Stimulated activated memory B cell treated with anti-CD40 and anti-IgM and Interleukin-4, amounts not matched to agents 10 μg/mL and 1 μg/mL and 100 μg/mL, for 72 hours (primary cell): ENCODE results near the gene BEST1.

Experiments used
- ATAC-seq: fragments of 150-1000 bp; cut with Tn5 transposase; 2 replicates; pipeline ENCODE4 v1.10.0; 2021
- H3K27ac Mint-ChIP-seq: one replicate; pipeline ENCODE4 v1.8.0; 2022; ENCODE audit warnings: mild to moderate bottlenecking, mixed read lengths
- H3K27me3 Mint-ChIP-seq: one replicate; pipeline ENCODE4 v1.8.0; 2022; ENCODE audit warnings: mixed read lengths
- H3K36me3 Mint-ChIP-seq: one replicate; pipeline ENCODE4 v1.8.0; 2022; ENCODE audit warnings: mixed read lengths
- H3K4me1 Mint-ChIP-seq: one replicate; pipeline ENCODE4 v1.8.0; 2022; ENCODE audit warnings: mixed read lengths
- H3K4me3 Mint-ChIP-seq: one replicate; pipeline ENCODE4 v1.8.0; 2022; ENCODE audit warnings: mild to moderate bottlenecking, moderate library complexity, mixed read lengths
- H3K9me3 Mint-ChIP-seq: one replicate; pipeline ENCODE4 v1.8.0; 2022; ENCODE audit warnings: mixed read lengths

BEST1 gene

GRCh38 chr11:61911701-61912529, 38.2 kb upstream of the BEST1 start:
- no peak for ATAC-seq
- Mint-ChIP-seq H3K27me3 (peaks cover 52% of the 10 kb centered on the region), H3K27ac (no peak overlapping the region), H3K9me3 (no peaks in the 10 kb centered on the region), H3K36me3 (no peaks in the 10 kb centered on the region), H3K4me1 (peaks cover 10% of the 10 kb centered on the region), H3K4me3 (no peak overlapping the region)

- peaks cover 10% of the 10 kb centered on the region for H3K4me1 Mint-ChIP-seq
- no peak overlapping the region for H3K27ac Mint-ChIP-seq
- H3K27me3 Mint-ChIP-seq: peaks cover 55% of the 10 kb centered on the region
- H3K4me3 Mint-ChIP-seq: no peak overlapping the region
- H3K36me3 Mint-ChIP-seq: no peaks in the 10 kb centered on the region
- ATAC-seq: no peak
- no peaks in the 10 kb centered on the region for H3K9me3 Mint-ChIP-seq
Measured at GRCh38 chr11:61912530-61912898, 37.6 kb upstream of the BEST1 start.

GRCh38 chr11:61912991-61913698, 37.0 kb upstream of the BEST1 start:
- H3K36me3 Mint-ChIP-seq: no peaks in the 10 kb centered on the region
- H3K27ac Mint-ChIP-seq: no peak overlapping the region
- no peak for ATAC-seq
- H3K9me3 Mint-ChIP-seq: no peaks in the 10 kb centered on the region
- peaks cover 62% of the 10 kb centered on the region for H3K27me3 Mint-ChIP-seq
- peaks cover 17% of the 10 kb centered on the region for H3K4me1 Mint-ChIP-seq
- no peak overlapping the region for H3K4me3 Mint-ChIP-seq

- Mint-ChIP-seq H3K9me3 (no peaks in the 10 kb centered on the region), H3K4me1 (peaks cover 21% of the 10 kb centered on the region), H3K36me3 (no peaks in the 10 kb centered on the region), H3K27ac (no peak overlapping the region), H3K27me3 (peaks cover 69% of the 10 kb centered on the region), H3K4me3 (no peak overlapping the region)
- no peak for ATAC-seq
Measured at GRCh38 chr11:61913699-61914395, 36.3 kb upstream of the BEST1 start.

- no peak overlapping the region for H3K27ac Mint-ChIP-seq
- H3K27me3 Mint-ChIP-seq: peaks cover 77% of the 10 kb centered on the region
- H3K36me3 Mint-ChIP-seq: no peaks in the 10 kb centered on the region
- H3K9me3 Mint-ChIP-seq: no peaks in the 10 kb centered on the region
- H3K4me1 Mint-ChIP-seq: peaks cover 21% of the 10 kb centered on the region
- no peak for ATAC-seq
- H3K4me3 Mint-ChIP-seq: no peak overlapping the region
Measured at GRCh38 chr11:61914471-61915171, 35.5 kb upstream of the BEST1 start.

GRCh38 chr11:61916737-61917333, 33.3 kb upstream of the BEST1 start:
- Mint-ChIP-seq H3K9me3 (no peaks in the 10 kb centered on the region), H3K4me3 (no peak overlapping the region), H3K36me3 (no peaks in the 10 kb centered on the region), H3K4me1 (peaks cover 21% of the 10 kb centered on the region), H3K27me3 (peaks cover 90% of the 10 kb centered on the region), H3K27ac (no peak overlapping the region)
- ATAC-seq: no peak

- no peak within 1 kb of the TSS for H3K27ac Mint-ChIP-seq
- no peaks in the 10 kb centered on the region for H3K36me3 Mint-ChIP-seq
- peaks cover 83% of the 10 kb centered on the region for H3K27me3 Mint-ChIP-seq
- peak within 1 kb of the TSS; percentile 65 for H3K4me3 Mint-ChIP-seq
- peaks cover 18% of the 10 kb centered on the region for H3K4me1 Mint-ChIP-seq
- no peaks in the 10 kb centered on the region for H3K9me3 Mint-ChIP-seq
- peak; percentile 5 for ATAC-seq
Measured at GRCh38 chr11:61917334-61918109, 32.6 kb upstream of the BEST1 start, which contains the start of gene RAB3IL1. Gene RAB3IL1 (minus strand): TSS chr11:61917566. CDS start chr11:61917367, 199 bp downstream.

- Mint-ChIP-seq H3K27me3 (peaks cover 74% of the 10 kb centered on the region), H3K27ac (no peak overlapping the region), H3K4me3 (peak overlapping the region; percentile 65), H3K36me3 (no peaks in the 10 kb centered on the region), H3K9me3 (no peaks in the 10 kb centered on the region), H3K4me1 (peaks cover 18% of the 10 kb centered on the region)
- no peak for ATAC-seq
Measured at GRCh38 chr11:61918251-61918937, 31.8 kb upstream of the BEST1 start.

- Mint-ChIP-seq H3K27me3 (peaks cover 70% of the 10 kb centered on the region), H3K9me3 (no peaks in the 10 kb centered on the region), H3K36me3 (no peaks in the 10 kb centered on the region), H3K27ac (no peak overlapping the region), H3K4me1 (peaks cover 18% of the 10 kb centered on the region), H3K4me3 (no peak overlapping the region)
- ATAC-seq: no peak
Measured at GRCh38 chr11:61918938-61919704, 31.0 kb upstream of the BEST1 start.

GRCh38 chr11:61919705-61920631, 30.2 kb upstream of the BEST1 start:
- Mint-ChIP-seq H3K27ac (no peak overlapping the region), H3K36me3 (no peaks in the 10 kb centered on the region), H3K27me3 (peaks cover 62% of the 10 kb centered on the region), H3K4me3 (no peak overlapping the region), H3K9me3 (no peaks in the 10 kb centered on the region), H3K4me1 (peaks cover 18% of the 10 kb centered on the region)
- ATAC-seq: no peak

- Mint-ChIP-seq H3K4me3 (no peak overlapping the region), H3K9me3 (no peaks in the 10 kb centered on the region), H3K4me1 (peaks cover 18% of the 10 kb centered on the region), H3K27me3 (peaks cover 49% of the 10 kb centered on the region), H3K27ac (peak overlapping the region; percentile 12), H3K36me3 (no peaks in the 10 kb centered on the region)
- no peak for ATAC-seq
Measured at GRCh38 chr11:61921446-61921845, 28.7 kb upstream of the BEST1 start.

- Mint-ChIP-seq H3K36me3 (no peaks in the 10 kb centered on the region), H3K4me3 (no peak overlapping the region), H3K9me3 (no peaks in the 10 kb centered on the region), H3K4me1 (peaks cover 17% of the 10 kb centered on the region), H3K27ac (no peak overlapping the region), H3K27me3 (peaks cover 40% of the 10 kb centered on the region)
- ATAC-seq: no peak
Measured at GRCh38 chr11:61922539-61922938, 27.6 kb upstream of the BEST1 start.
